ENCODE measurements around the gene LDB2.

DNA sequence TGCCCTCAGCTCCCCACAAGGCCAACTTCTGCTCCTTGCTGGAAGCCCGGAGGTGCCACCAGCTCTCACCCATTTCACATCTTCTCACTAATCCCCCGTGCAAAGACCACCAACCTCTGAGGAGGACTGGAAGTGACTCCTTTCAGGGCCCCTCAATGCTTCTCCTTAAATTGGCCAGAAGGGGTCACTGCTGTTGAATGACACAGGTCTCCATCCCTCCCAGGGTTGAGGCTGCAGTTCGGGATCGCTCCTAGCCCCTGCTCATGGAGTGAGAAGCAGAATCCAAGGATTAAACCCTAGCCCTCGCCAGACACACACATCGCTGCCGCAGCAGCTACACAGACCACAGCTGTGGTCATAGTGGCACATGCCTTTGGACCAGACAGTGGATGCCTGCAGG is 392.7 kb downstream of the LDB2 start:
- TF ChIP-seq, protein P1, sequence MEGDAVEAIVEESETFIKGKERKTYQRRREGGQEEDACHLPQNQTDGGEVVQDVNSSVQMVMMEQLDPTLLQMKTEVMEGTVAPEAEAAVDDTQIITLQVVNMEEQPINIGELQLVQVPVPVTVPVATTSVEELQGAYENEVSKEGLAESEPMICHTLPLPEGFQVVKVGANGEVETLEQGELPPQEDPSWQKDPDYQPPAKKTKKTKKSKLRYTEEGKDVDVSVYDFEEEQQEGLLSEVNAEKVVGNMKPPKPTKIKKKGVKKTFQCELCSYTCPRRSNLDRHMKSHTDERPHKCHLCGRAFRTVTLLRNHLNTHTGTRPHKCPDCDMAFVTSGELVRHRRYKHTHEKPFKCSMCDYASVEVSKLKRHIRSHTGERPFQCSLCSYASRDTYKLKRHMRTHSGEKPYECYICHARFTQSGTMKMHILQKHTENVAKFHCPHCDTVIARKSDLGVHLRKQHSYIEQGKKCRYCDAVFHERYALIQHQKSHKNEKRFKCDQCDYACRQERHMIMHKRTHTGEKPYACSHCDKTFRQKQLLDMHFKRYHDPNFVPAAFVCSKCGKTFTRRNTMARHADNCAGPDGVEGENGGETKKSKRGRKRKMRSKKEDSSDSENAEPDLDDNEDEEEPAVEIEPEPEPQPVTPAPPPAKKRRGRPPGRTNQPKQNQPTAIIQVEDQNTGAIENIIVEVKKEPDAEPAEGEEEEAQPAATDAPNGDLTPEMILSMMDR (IDR thresholded peaks at IDR 0.05; ENCODE audit: low read length), result peak; percentile 7; the same call in 1 of the 2 replicates
- TF ChIP-seq EZH2 (optimal IDR thresholded peaks at IDR 0.05; ENCODE audit: low read depth, low read length) (no peak), EZH2phosphoT487 (IDR thresholded peaks at IDR 0.05; ENCODE audit: low read length) (no peak)

Measured in MM.1S (cell line).